ENCODE results near the gene TADA1. TPM values are rescaled to one million over a fixed set of nuclear protein-coding genes. Genes with fewer than 3 reads are reported as not detected.

TADA1 gene
- polyA plus RNA-seq, 2 of the 4 experiments (the other 2 are of a cell fraction), result 11.4 to 25.6 TPM

DNA sequence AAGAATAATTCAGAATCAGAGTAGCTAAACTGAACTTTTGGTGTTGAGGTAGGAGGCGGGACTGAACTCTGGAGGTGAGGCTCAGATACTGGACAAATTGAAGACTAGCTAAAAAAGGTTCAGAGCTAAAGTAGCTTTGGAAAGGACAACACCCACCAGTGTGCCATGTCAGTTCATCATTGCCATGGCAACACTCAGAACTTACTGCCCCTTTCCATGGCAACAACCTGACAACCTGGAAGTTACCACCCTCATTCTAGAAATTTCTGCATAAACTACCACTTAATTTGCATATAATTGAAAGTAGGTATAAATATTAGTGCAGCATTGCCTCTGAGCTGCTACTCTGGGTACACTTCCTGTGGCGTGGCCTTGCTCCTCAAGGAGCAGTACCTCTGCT lies 67.1 kb downstream of the TADA1 start (continued):
- no peak for TF ChIP-seq POLR2AphosphoS2 (conservative IDR thresholded peaks at IDR 0.05; ENCODE audit: low read length)
- no peak for TF ChIP-seq MAZ (IDR thresholded peaks at IDR 0.05; ENCODE audit: borderline replicate concordance, low read depth, low read length)
- no peak for TF ChIP-seq HOXB13 (CRISPR knock-in tag; IDR thresholded peaks at IDR 0.05; ENCODE audit: low read depth)
- no peak for TF ChIP-seq POLR2A (IDR thresholded peaks at IDR 0.05; ENCODE audit: low read length)

Other genes with a start within 250 kb of the TADA1 start
- gene POGK, start 36.8 kb downstream of the TADA1 start, polyA plus RNA-seq (2011; rRNA removed), result 32.2 and 37.2 TPM in 2 replicates
- 25.7 to 28.4 TPM (median 27.4 TPM) in 3 replicates for gene POGK, start 36.8 kb downstream of the TADA1 start, polyA plus RNA-seq (2017; fragmentation: RNase III; extraction: RNeasy Plus Mini Kit Qiagen cat#74134 plus additional on column Dnase treatment)
- gene ILDR2, start 99.3 kb upstream of the TADA1 start, polyA plus RNA-seq (2011; rRNA removed), result 0.04 TPM in 2 replicates
- gene ILDR2, start 99.3 kb upstream of the TADA1 start, polyA plus RNA-seq (2017; fragmentation: RNase III; extraction: RNeasy Plus Mini Kit Qiagen cat#74134 plus additional on column Dnase treatment), result 0.03 TPM in 1 of 3 replicates, not detected in the others
- gene MAEL, start 113.0 kb upstream of the TADA1 start, polyA plus RNA-seq (2011; rRNA removed), result not detected in 2 replicates
- not detected in 3 replicates for gene MAEL, start 113.0 kb upstream of the TADA1 start, polyA plus RNA-seq (2017; fragmentation: RNase III; extraction: RNeasy Plus Mini Kit Qiagen cat#74134 plus additional on column Dnase treatment)
- gene GPA33, start 214.1 kb upstream of the TADA1 start, polyA plus RNA-seq (2011; rRNA removed), result not detected in 2 replicates
- gene GPA33, start 214.1 kb upstream of the TADA1 start, polyA plus RNA-seq (2017; fragmentation: RNase III; extraction: RNeasy Plus Mini Kit Qiagen cat#74134 plus additional on column Dnase treatment), result not detected in 3 replicates
- not detected in 2 replicates for gene STYXL2, start 217.8 kb upstream of the TADA1 start, polyA plus RNA-seq (2011; rRNA removed)
- not detected in 3 replicates for gene STYXL2, start 217.8 kb upstream of the TADA1 start, polyA plus RNA-seq (2017; fragmentation: RNase III; extraction: RNeasy Plus Mini Kit Qiagen cat#74134 plus additional on column Dnase treatment)